HG03095 (cell line): ENCODE results near the gene TAF8.
A peak's percentile ranks its signal among the peaks of the same experiment; 100 is the strongest.
"Not testable (repeated sequence)": the region's sequence is repeated elsewhere in the genome, so short reads cannot be mapped to it uniquely, and the experiment has no call there.

ENCODE experiments used
- ATAC-seq: cut with Tn5 transposase; IDR thresholded peaks from one replicate; pipeline ENCODE4 v1.9.1; 2021; ENCODE audit warnings: moderate library complexity; ENCODE audit not compliant: unreplicated experiment

TAF8 gene

DNA sequence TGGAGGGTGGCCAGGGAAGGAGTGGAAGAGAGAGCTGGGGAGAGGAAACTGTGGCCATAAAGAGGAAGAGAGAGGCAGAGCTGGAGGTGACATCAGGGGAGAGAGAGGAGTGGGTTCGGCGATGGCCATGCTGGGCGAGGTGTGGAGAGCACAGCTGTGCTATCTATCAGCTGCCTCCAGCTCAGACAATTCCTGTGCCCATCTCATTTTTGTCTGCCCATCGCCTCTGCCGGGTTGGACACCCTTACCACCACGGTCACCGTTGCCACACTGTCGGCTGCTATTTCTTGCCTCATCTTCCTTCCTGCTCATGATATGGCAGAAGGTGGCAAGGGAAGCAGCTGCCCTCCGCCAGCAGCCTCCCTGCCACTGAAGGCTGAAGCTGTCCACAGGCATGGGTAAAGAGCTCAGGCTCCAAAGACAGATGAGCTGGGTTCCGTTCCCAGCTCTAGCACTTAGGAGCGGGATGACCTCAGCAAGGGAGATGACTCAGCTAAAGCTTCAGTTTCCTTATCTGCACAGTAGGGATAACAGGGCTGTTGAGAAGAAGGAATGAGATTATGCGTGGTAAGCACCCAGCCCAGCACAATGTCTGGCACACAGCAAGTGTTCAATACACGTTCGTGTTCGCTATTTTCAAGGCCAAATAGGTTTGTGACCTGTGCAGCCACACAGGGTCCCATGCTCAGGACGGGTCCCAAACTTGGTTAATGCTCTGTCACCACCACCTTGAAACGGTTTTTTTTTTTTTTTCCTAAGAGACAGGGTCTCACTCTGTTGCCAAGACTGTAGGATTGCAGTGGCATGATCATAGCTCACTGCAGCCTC is 21.9 kb upstream of the TAF8 start:
- no peak for ATAC-seq

DNA sequence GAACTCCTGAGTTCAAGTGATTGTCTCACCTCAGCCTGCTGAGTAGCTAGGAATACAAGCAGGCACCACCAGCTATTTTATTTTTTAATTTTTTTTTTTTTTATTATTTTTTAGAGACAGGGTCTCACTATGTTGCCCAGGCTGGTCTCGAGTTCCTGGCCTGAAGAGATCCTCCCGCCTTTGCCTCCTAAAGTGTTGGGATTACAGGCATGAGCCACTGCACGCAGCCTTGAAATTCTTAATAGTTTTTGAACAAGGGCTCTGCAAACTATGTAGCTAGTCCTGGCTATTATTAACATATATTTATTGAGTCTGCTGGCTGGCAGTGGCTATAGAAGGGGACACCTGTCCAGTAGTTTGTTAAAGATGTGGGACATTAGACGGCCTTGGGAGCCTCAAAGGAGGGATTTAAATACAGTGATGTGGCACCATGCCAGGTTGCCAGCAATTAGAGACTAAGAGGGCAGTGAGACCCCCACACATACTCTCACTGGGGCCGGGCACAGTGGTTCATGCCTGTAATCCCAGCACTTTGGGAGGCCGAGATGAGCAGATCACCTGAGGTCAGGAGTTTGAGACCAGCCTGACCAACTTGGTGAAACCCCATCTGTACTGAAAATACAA is 21.1 kb upstream of the TAF8 start:
- no peak for ATAC-seq

DNA sequence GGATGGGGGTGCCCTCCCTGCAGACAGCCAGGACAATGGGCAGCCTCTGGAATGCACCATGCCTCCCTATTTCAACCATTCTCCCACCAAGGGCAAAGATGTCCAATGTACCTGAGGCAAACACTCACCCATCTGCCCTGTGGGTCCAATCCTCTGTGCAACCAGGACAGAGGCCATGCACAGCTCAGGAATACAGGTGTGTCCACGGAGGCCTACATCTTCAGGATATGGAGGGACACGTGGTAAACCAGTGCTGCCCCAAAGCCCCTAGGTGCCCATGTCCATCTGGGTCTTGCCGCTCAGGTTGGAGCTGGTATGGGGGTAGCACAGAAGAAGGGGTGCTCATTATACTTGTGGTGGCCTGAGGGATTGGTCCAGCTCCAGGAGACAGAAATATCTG is 20.4 kb upstream of the TAF8 start:
- ATAC-seq: no peak

DNA sequence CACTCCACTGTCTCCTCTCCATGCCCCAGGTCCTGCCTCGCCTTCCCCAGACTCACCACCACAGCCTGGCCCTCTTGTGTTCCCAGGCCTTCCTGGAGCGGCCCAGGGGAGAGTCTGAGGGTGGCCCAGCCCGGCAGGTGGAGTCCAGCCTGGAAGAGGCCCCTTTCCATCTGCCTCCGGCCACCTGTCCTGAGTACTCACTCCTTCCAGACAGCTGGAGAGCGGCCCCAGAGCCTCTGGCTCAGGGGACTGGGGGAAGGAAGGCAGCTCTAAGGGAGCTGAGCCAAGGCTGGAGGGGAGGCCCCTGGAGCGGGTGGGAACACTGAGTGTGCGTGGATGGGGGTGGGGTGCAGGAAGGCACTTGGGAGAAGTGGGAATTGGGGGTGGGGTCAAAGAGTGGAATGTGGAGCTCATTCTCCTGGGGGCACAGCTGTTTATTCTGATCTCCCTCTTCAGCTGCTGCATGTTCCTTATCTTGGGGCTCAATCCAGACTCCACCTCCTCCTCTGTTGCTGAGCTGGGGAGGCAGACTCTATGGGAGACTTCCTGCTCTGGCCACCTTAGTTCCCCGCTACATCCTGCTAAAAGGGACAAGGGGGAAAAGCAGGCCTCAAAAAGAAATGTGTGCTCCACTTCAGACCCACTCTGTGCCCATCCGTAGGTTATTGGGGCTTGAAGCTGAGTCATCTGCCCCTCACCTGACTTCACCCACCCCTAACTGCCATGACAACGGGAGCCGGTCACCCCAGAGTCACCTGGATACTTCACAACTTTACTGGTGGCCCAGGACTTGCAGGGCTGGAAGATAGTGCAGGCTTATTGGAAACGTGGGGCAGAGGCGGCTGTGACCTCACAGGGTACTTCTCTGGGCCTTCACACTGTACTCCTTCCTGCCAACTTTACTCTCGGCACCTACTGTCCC is 19.5 kb upstream of the TAF8 start:
- no peak for ATAC-seq

DNA sequence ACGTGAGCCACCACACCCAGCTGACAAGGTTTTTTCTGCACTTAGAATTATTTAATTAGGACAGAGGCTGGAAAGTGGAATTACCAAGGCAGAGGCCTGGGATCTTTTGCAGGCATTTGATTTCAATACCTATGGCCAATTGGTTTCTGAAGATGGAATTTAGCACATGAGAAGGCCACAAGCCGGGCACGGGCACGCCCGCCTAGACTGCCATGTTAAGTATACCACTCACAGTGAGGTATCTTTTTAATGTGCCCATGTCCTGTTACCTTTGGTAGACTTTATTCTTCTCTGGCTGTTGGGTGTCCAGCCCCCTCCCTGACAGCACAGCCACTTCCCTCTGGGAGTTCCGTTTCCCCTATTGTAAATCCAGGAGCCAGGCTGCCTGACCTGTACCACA is 18.0 kb upstream of the TAF8 start:
- no peak for ATAC-seq

DNA sequence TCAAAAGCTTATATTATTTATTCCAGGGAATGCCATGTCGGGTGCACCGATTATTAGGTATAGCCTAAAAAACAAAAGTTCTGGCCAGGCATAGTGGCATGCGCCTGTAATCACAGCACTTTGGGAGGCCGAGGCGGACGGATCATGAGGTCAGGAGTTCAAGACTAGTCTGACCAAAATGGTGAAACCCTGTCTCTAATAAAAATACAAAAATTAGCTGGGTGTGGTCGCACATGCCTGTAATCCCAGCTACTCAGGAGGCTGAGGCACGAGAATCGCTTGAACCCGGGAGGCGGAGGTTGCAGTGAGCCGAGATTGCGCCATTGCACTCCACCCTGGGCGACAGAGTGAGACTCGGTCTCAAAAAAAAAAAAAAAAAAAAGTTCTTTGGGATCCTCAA is 12.7 kb upstream of the TAF8 start:
- not testable (repeated sequence) for ATAC-seq

DNA sequence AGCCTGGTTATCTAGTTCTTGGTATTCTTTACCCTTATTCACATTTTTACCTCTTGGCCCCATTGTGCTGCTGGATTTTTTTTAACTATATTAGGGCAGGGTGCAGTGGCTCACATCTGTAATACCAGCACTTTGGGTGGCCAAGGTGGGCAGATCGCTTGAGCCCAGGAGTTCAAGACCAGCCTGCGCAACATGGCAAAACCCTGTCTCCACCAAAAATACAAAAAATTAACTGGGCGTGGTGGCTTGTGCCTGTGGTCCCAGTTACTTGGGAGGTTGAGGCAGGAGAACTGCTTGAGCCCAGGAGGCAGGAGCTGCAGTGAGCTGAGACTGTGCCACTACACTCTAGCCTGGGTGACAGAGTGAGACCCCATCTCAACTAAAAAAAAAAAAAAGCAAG is 12.2 kb upstream of the TAF8 start:
- no peak for ATAC-seq

DNA sequence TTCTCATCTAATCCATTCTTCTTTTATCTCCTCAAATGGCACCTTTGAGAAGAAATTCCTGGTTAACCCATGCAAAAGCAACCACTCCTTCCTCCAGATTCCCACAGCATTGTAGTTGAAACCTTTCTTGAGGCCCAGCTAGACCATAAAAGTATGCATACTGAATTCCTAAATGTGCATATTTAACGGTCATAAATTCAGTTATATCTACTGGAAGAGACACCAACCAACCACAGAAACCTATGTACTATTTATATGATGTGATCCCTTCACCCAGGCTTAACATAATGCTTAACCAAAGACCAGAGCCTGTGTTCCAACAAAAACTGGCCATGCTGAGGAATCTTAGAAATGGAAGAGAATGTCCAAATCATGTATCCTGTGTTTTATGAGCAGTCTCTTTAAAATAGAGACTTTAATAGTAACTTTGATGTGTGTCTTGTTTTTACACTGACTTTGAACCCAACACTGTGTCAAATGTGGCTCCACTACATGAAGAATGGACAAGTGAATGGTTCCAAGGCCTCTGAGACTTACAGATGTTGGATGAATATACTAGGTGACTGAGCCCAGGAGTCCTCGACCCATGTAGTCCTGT is 11.4 kb upstream of the TAF8 start:
- peak; percentile 4 for ATAC-seq

DNA sequence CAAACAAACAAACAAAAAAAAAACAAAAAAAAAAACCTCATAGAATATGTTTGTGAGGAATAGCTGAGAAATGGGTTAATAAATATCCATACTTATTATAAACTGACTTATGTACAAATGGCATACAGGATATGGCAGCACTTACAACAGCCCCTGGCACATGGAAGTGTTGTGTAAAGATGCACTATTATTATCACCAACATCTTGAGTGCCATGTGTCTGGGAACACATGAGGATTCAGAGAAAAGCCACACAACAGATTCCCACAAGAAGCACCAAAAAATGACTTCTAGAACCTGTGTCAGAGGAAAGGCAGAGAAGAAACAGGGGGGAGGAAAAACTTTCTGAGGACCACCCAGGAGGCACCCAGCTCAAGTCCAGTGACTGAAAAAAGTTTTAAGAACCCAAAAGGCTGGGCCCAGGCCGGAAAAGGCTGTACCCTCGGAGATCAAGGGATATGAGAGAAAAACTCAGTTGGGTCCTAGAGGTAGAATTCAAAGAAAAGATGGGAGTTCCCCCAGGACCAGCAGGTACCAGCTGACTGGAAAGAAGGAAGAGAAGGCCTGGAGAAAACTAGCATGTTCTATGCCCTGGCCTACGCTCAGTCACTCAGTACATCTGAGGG is 9.4 kb upstream of the TAF8 start:
- no peak for ATAC-seq

DNA sequence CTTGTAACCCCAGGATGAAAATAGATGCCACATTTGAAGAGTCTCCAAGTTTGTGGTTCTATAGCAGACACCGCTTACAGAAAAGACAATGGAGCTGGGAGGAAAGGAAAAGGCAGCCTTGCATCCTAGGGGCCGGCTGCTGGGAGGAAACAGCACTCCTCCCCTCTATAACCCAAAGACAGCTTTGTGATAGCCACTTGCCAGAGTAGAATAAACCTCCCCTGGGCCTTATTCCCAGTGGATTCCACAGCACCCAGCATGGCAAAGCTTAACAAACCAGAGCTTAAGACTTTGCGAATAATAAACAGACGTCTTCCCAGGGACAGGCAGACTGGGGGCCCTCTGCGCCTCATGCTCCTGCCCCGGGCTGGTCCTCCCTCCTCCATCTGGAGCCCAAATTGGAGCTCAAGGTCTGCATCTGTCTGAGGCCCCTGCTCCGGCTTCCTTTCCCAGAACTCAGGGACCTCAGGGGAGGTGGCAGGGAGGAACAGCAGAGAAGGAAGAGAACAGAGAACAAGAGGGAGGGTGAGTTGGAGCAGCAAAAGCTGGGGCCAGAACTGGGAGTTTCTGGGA is 8.8 kb upstream of the TAF8 start:
- no peak for ATAC-seq

DNA sequence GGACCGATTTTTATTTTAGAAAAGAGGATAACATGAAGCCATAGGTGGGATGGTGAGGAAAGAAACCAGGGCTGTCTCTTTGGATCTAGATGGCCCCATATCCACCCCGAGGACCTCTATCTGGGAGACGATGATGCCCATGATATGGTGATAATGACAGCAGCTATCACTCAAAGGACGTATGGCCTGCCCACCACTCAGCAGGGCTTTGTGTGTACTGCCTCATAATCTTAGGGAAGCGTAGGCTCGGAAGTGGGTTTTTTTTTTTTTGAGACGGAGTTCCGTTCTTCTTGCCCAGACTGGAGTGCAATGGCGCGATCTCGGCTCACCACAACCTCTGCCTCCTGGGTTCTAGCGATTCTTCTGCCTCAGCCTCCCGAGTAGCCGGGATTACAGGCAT is 8.2 kb upstream of the TAF8 start:
- no peak for ATAC-seq

DNA sequence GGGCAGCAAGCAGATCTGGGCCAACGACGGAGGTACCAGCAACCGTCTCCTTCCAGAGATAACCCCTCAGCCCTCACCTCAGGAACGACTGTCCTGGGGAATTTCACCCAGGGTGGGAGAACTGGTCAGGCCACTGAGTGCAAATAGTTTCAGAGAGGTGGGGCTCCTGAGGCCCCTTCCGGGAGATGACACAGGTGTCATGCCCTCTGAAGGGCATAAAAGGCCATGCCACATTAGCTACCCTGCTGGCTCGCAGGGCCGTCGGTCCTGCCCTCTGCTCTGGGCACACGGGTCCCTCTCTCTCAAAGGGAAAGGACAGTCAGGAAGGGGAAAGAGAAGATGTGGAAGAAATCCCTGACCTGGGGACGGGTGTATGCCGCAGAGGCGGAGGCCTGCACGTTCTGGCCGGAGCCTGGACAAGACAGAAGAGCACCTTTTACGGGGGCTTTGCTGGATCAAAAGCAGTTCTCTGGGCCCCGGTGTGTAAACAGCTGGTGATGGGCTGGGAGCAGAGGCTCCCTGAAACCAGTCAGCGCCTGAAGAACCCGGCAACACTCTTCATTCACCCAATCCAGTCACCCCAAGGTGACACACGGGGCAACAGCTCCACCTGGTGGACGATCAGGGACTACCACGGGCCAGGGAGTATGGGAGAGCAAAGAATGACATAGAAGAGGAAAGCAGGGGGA is 6.4 kb upstream of the TAF8 start:
- ATAC-seq: peak; percentile 38

DNA sequence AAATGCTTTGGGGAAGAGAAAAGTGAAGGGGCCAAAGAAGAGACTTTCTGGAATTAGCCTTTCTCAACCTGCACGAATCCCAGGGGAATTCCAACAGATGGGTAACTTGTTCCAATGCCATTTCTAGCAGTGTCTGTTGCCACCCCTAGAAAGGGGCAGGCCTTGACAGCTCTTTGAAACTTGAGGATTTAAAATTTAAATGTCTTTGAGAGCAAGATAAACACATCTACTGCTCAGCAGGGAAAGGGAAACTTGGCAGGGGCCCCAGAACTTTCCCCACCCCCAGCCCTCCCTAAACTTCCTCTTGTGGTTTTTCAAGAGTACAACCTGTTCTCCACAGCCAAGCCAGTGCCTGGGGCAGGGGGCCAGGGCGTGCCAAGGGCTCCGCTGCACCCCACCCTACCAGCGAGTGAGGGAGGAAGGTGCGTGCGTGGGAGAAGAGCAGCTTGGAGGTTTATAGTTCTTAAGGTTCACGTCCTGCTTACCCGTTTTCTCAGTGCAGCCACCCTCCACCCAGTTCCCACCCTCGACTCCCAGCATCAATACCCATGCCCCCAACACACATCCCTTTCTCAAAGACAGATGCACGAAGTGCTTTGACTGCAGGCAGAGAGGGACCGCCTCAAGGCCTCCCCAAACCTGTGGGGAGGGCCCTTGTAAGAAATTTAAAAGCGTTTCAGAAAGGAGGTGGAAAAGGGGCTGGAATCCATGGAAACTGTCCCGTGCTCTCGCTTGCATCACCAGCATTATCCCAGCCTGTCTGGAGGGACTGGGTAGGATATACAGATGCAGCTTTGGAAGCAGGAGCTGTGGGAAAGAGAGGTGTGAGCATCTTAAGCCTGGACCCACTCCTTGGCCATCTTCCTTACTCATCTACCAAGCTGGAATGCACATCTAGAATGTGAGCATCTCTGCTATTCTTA is 4.5 kb upstream of the TAF8 start:
- ATAC-seq: no peak

DNA sequence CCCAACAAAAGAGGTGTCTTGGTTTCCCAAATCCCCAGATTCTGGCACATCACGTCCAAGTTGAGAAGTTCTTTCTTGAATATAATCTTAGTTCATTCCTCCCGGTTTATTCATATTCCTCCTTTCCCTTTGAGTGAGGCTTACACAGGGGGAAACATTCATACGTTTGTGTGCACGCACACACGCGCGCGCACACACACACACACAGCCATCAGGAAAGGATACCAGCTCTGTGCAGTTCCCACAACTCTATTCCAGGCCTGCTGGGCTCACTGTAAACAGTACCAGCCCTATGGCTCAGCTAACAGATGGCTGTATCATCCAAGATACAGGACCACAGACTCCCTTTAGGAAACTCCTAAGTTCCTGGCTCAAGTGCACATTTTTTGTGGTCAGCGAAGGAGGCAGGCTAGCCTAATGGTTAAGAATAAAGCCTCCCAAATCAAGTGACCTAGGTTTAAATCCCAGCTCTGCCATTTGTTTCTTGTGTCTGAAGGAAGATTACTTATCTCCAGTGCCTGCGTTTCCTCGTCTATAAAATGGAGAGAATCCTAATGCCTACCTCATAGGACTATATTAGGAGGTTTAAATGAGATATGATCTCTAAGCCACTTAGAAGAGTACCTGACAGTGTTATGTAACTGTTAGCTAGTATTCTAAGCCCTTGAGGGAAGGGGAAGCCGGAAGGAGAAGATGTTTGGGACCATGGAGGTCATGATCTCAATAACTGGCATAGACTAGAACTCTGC is 3.7 kb upstream of the TAF8 start:
- no peak for ATAC-seq

DNA sequence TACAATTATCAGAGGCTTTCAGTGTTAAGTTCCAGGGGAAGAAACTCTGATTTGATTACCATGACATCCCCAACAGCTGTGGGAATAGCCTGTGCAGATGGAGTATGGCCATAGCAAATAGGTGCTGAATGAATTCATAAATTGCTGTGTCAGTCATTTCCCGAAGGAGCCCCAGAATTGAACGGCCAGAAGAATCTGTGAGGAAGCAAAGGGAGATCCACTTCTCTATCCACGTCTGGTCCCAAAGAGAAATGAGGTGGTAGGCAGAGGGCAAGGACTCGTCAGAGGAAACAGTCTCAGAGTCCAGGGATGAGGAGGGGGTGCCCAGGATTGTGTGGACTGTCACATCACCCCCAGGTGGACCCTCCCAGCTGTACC is 3.1 kb upstream of the TAF8 start:
- no peak for ATAC-seq

DNA sequence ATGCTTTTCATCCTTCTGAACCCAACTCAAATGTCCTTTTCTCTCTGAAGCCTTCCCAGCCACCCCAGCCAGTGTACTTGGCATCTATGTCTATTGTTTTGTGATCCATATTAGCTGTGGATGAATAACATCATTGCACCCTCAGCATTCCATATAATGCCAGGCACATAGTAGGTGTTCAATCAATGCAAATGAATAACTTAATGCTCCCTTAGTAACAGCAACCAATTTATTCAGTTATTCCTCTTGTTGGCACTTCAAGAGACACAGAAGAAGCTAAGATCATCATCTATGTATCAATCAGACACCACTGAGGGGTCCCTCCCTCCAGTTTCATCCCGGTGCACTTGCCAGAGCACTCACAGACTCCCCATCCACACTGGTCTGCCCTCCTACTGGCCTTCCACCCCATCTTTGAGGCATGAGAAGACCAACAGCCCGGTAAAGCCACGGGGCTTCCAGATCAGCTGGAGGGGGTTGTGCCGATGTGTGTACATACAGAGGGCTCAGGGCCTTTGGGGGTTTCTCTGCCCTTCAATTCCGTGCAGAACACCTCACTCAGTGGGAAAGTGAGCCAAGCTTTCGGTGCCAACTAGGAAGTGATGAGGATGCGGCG is 2.4 kb upstream of the TAF8 start:
- ATAC-seq: no peak

DNA sequence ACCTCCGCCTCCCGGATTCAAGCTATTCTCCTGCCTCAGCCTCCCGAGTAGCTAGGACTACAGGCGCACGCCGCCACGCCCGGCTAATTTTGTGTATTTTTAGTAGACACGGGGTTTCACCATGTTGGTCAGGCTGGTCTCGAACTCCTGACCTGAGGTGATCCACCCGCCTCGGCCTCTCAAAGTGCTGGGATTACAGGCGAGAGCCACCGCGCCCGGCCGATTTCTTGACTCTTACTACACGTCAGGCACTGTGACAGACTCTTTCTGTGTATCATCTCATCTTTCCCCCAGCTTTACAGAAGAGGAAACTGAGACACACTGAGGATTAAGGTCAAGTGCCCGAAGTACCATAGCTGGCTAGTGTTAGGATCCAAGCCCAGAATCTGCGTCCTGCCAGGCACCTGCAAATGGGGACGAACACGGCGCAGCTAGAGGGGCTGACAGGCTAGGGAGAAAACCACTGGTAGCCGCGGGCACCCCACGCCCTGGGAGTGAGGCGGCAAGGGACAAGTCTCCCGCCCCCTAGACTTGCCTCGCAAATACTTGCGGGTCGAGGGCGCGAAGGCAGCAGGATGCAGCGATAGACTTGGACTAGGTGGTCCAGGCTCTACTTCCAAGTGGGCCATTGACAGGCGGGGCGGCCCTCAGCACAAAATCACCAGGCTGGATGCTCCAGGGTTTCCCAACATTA is 1.1 kb upstream of the TAF8 start:
- ATAC-seq: no peak
